H1 (cell line): ENCODE data around the gene RNF144A. TPM values are rescaled to one million over a fixed set of nuclear protein-coding genes. Genes with fewer than 3 reads are reported as not detected.

Experiments used
- CTCF ChIA-PET: fragments of 300-600 bp; sonication (Branson Sonifier 250); formaldehyde crosslinking; loops from one replicate; lab custom pipeline; 2021; ENCODE audit not compliant: partially characterized antibody; lab: Charles Lee
- POLR2A ChIA-PET: fragments of 300-600 bp; sonication (Branson Sonifier 250); formaldehyde crosslinking; loops from one replicate; lab custom pipeline; 2021; ENCODE audit warnings: inconsistent platforms; ENCODE audit not compliant: partially characterized antibody; lab: Charles Lee
- DNase-seq, 2 experiments: peaks; one replicate each; pipeline versions ENCODE4 v3.0.0 to v3.0.0-alpha.2; 2010 to 2022; ENCODE audit warnings: low spot score in 2 of 2, low read depth in 1 of 2, mixed read lengths in 1 of 2
- FAIRE-seq: peaks from 2 replicates; lab custom pipeline; 2011; peaks lifted over from hg19 to GRCh38; lab: Jason Lieb, UNC
- H2AFZ ChIP-seq: 2 replicates; pipeline ENCODE4 v1.8.1; 2012; ENCODE audit warnings: low read length, inconsistent platforms
- H2AK5ac ChIP-seq: 2 replicates; pipeline ENCODE4 v1.6.1; 2013; ENCODE audit warnings: low read depth, low read length
- H2BK120ac ChIP-seq: replicated peaks from 2 replicates; pipeline ENCODE3; 2013; ENCODE audit warnings: low read depth, low read length, inconsistent platforms
- H2BK12ac ChIP-seq: 2 replicates; pipeline ENCODE4 v1.6.1; 2013; ENCODE audit warnings: low read depth, low read length
- H2BK15ac ChIP-seq: 2 replicates; pipeline ENCODE4 v1.6.1; 2013; ENCODE audit warnings: low read length
- H2BK20ac ChIP-seq: 2 replicates; pipeline ENCODE4 v1.6.1; 2013; ENCODE audit warnings: low read length
- H2BK5ac ChIP-seq: 2 replicates; pipeline ENCODE4 v1.6.1; 2013; ENCODE audit warnings: low read depth, low read length
- H3K14ac ChIP-seq: 2 replicates; pipeline ENCODE4 v1.6.1; 2013; ENCODE audit warnings: inconsistent platforms; ENCODE audit not compliant: insufficient read length
- H3K18ac ChIP-seq: 2 replicates; pipeline ENCODE4 v1.6.1; 2013; ENCODE audit warnings: low read length; ENCODE audit errors: extremely low read depth
- H3K23ac ChIP-seq: 2 replicates; pipeline ENCODE4 v1.6.1; 2013; ENCODE audit warnings: inconsistent platforms; ENCODE audit not compliant: insufficient read length
- H3K23me2 ChIP-seq: 2 replicates; pipeline ENCODE4 v1.6.1; 2013; ENCODE audit warnings: low read depth, low read length
- H3K27ac ChIP-seq: 2 replicates; pipeline ENCODE4 v1.6.1; 2011; ENCODE audit warnings: low read depth, low read length, inconsistent platforms
- H3K27me3 ChIP-seq, 4 experiments: replicated peaks in 1 of 4; 1 replicate in 1 of 4; 2 replicates in 3 of 4; pipeline versions ENCODE4 v1.6.1 to v1.8.1; 2011 to 2013; ENCODE audit warnings: low read length in 3 of 4, mild to moderate bottlenecking in 3 of 4, inconsistent platforms in 2 of 4, mixed read lengths in 2 of 4, moderate library complexity in 1 of 4; ENCODE audit not compliant: control insufficient read depth in 3 of 4, insufficient read depth in 3 of 4; ENCODE audit errors: extremely low read depth in 1 of 4
- H3K36me3 ChIP-seq, 4 experiments: 2 replicates each; pipeline versions ENCODE4 v1.6.1 to v1.8.1; 2011 to 2013; ENCODE audit warnings: mild to moderate bottlenecking in 4 of 4, low read length in 3 of 4, moderate library complexity in 2 of 4, control low read depth in 1 of 4, inconsistent platforms in 1 of 4; ENCODE audit not compliant: insufficient read depth in 4 of 4, control insufficient read depth in 2 of 4
- H3K4ac ChIP-seq: replicated peaks from 2 replicates; pipeline ENCODE3; 2013; ENCODE audit warnings: low read length, low read depth, mixed read lengths, inconsistent platforms; ENCODE audit not compliant: insufficient read length
- H3K4me1 ChIP-seq, 4 experiments: replicated peaks in 1 of 4; 1 replicate in 1 of 4; 2 replicates in 3 of 4; pipeline versions ENCODE4 v1.6.1 to v1.8.1; 2011 to 2013; ENCODE audit warnings: low read length in 3 of 4, inconsistent platforms in 2 of 4, mixed read lengths in 1 of 4; ENCODE audit not compliant: insufficient read depth in 4 of 4, control insufficient read depth in 3 of 4
- H3K4me2 ChIP-seq, 2 experiments: 2 replicates each; pipeline versions ENCODE4 v1.6.1 to v1.8.1; 2011 to 2013; ENCODE audit warnings: low read depth in 2 of 2, low read length in 2 of 2, control low read depth in 1 of 2, inconsistent platforms in 1 of 2, mild to moderate bottlenecking in 1 of 2; ENCODE audit not compliant: insufficient read depth in 1 of 2
- H3K4me3 ChIP-seq, 4 experiments: fragments of 200-600, 300-600 bp in 1 of 4; sonication (generic), shearing (Covaris generic), sonication (Bioruptor Twin) in 1 of 4; 2 replicates each; pipeline versions ENCODE4 v1.5.1 to v1.8.1; 2011 to 2016; ENCODE audit warnings: low read length in 4 of 4, low read depth in 3 of 4, control low read depth in 2 of 4, inconsistent platforms in 2 of 4, mild to moderate bottlenecking in 2 of 4, mixed read lengths in 1 of 4, moderate library complexity in 1 of 4; ENCODE audit not compliant: insufficient read depth in 2 of 4; ENCODE audit errors: extremely low read depth in 1 of 4
- H3K56ac ChIP-seq: replicated peaks from 2 replicates; pipeline ENCODE3; 2013; ENCODE audit warnings: low read depth, mild to moderate bottlenecking, mixed read lengths, low read length, inconsistent platforms; ENCODE audit not compliant: insufficient read length
- H3K79me1 ChIP-seq: 2 replicates; pipeline ENCODE4 v1.6.1; 2013; ENCODE audit warnings: low read depth, low read length, control low read depth
- H3K79me2 ChIP-seq, 2 experiments: 2 replicates each; pipeline versions ENCODE4 v1.6.1 to v1.8.1; 2012 to 2013; ENCODE audit warnings: low read length in 2 of 2, mild to moderate bottlenecking in 2 of 2, inconsistent platforms in 1 of 2; ENCODE audit not compliant: insufficient read depth in 2 of 2, control insufficient read depth in 1 of 2
- H3K9ac ChIP-seq, 4 experiments: replicated peaks in 1 of 4; 1 replicate in 1 of 4; 2 replicates in 3 of 4; pipeline versions ENCODE4 v1.6.1 to v1.8.1; 2011 to 2013; ENCODE audit warnings: low read depth in 3 of 4, low read length in 3 of 4, control low read depth in 2 of 4, mild to moderate bottlenecking in 2 of 4, moderate library complexity in 2 of 4, inconsistent platforms in 1 of 4; ENCODE audit errors: extremely low read depth in 1 of 4
- H3K9me3 ChIP-seq, 2 experiments: 2 replicates each; pipeline versions ENCODE4 v1.6.1 to v1.8.1; 2012 to 2013; ENCODE audit warnings: mild to moderate bottlenecking in 2 of 2, moderate library complexity in 2 of 2, control low read depth in 1 of 2, inconsistent platforms in 1 of 2, low read depth in 1 of 2, low read length in 1 of 2, mixed read lengths in 1 of 2; ENCODE audit not compliant: insufficient read depth in 2 of 2
- H4K20me1 ChIP-seq, 2 experiments: replicated peaks in 1 of 2; 2 replicates each; pipeline versions ENCODE3 to v1.8.1; 2011 to 2013; ENCODE audit warnings: inconsistent platforms in 2 of 2, low read length in 2 of 2, mild to moderate bottlenecking in 1 of 2; ENCODE audit not compliant: insufficient read depth in 2 of 2, control insufficient read depth in 1 of 2
- H4K5ac ChIP-seq: 2 replicates; pipeline ENCODE4 v1.6.1; 2013; ENCODE audit warnings: low read length, low read depth, mixed read lengths, inconsistent platforms; ENCODE audit not compliant: insufficient read length
- H4K8ac ChIP-seq: 2 replicates; pipeline ENCODE4 v1.8.0; 2013; ENCODE audit warnings: mild to moderate bottlenecking, moderate library complexity, low read length, inconsistent platforms; ENCODE audit not compliant: insufficient read depth; ENCODE audit errors: extremely low read depth
- H4K91ac ChIP-seq: replicated peaks from 2 replicates; pipeline ENCODE3; 2013; ENCODE audit warnings: low read length, mixed read lengths, inconsistent platforms; ENCODE audit not compliant: insufficient read length
- CTBP2 ChIP-seq: IDR thresholded peaks from 2 replicates; pipeline ENCODE4 v1.7.0; 2011; ENCODE audit warnings: borderline replicate concordance, mild to moderate bottlenecking, moderate library complexity, mixed read lengths, low read length; ENCODE audit not compliant: insufficient read depth, insufficient read length
- HDAC6 ChIP-seq: IDR thresholded peaks from one replicate; pipeline ENCODE4 v1.7.1; 2012; ENCODE audit warnings: low read depth, mild to moderate bottlenecking, inconsistent platforms, low read length, moderate library complexity
- KDM5A ChIP-seq: fragments of 200-600 bp; IDR thresholded peaks from 2 replicates; pipeline ENCODE4 v1.7.1; 2012; ENCODE audit warnings: mild to moderate bottlenecking, low read length, inconsistent platforms, mixed read lengths
- NANOG ChIP-seq: IDR thresholded peaks from 2 replicates; pipeline ENCODE4 v1.6.1; 2011; ENCODE audit warnings: low read length, low read depth, mild to moderate bottlenecking, inconsistent platforms; ENCODE audit not compliant: insufficient read depth, poor library complexity, severe bottlenecking
- RBBP5 ChIP-seq: IDR thresholded peaks from 2 replicates; pipeline ENCODE4 v1.7.1; 2012; ENCODE audit warnings: low read depth, mild to moderate bottlenecking, inconsistent platforms, low read length, moderate library complexity, borderline replicate concordance
- SIRT6 ChIP-seq: IDR thresholded peaks from one replicate; pipeline ENCODE4 v1.7.1; 2012; ENCODE audit warnings: low read length, inconsistent platforms
- SP1 ChIP-seq: IDR thresholded peaks from 2 replicates; pipeline ENCODE4 v1.6.1; 2011; ENCODE audit warnings: low read depth, low read length
- TAF7 ChIP-seq: optimal IDR thresholded peaks from 2 replicates; pipeline ENCODE3; 2011; ENCODE audit warnings: low read depth, mild to moderate bottlenecking, inconsistent platforms, low read length, moderate library complexity, borderline replicate concordance
- WGBS, 2 experiments: shearing (Covaris generic) in 1 of 2; methylation state at CpG; one replicate each; pipeline versions ENCODE4 v1.1.6 to v1.1.7; 2013 to 2015; ENCODE audit warnings: low lambda C conversion rate in 2 of 2, mixed read lengths in 2 of 2, inconsistent platforms in 1 of 2, low coverage in 1 of 2, missing lambda C conversion rate in 1 of 2; ENCODE audit not compliant: insufficient replicate concordance in 2 of 2, insufficient coverage in 1 of 2, insufficient read length in 1 of 2; ENCODE audit errors: extremely low coverage in 1 of 2, missing lambda C conversion rate in 1 of 2; 5-methylcytosine and 5-hydroxymethylcytosine counted together
- polyA plus RNA-seq, 7 experiments: library from polyadenylated mRNA; depleted of rRNA in 3 of 7; stranded (reverse) in 5 of 7; unstranded in 2 of 7; fragments of >200 nt in 5 of 7; fragments of 200-250 nt in 2 of 7; gene quantifications; 1 replicate in 5 of 7; 2 replicates in 1 of 7; 4 replicates in 1 of 7; pipeline versions ENCODE4 v1.2.1 to v1.2.3, GENCODE V29; 2011 to 2013; ENCODE audit warnings: missing spikeins in 2 of 7, mixed read lengths in 2 of 7
- total RNA-seq: library from RNA; stranded (reverse); fragmentation: NEBNext Ultra II Directional; extraction: Animal tissue kit (Norgen Biotek cat#: 25700); gene quantifications from 2 replicates; pipeline ENCODE4 v1.2.1, GENCODE V29; 2021

RNF144A gene
- total and polyA plus RNA-seq, 2 of the 8 experiments (the other 6 are each of a cell fraction or from before 2014, with no cell fraction given): 14.0 to 15.0 TPM

DNA sequence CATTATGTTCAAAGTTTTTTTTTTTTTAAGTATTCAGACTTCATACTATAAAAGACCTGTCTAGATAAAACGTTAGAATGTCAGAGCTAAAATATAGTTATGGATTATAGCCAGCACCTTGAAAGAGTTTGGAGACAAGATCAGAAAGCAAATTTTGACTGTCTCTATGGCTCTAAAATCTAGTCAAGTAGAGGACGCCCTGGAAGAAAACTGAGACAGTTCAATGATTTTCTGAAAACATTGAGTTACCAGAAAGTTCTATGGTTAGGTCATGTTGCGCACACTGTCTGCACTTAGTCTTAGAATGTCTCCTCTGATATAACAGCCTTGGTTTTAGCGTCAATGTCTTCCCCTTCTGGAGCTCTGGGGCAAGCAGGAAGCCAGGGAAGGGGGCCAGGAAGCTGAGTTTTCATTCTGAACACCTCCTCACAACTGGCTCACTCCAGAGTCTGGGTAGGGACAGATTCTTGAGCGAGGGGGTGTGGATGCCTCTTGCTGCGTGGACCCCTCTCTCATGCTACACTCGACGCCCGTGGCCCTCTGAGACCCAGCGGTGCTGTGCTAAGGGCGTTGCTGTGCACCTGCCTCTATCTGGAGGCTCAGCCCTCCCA is 99.5 kb downstream of the RNF144A start:
- 0 out of 8 replicates have a peak, but pooled peaks cover 0 to 3% (median 0%) of the 10 kb centered on the region in 4 experiments for H3K36me3 ChIP-seq
- H3K23ac ChIP-seq: no peak overlapping the region
- no peaks in the 10 kb centered on the region for H3K23me2 ChIP-seq
- no peaks in the 10 kb centered on the region for H3K79me1 ChIP-seq
- no peak overlapping the region for H3K18ac ChIP-seq
- H3K9me3 ChIP-seq: no peaks in the 10 kb centered on the region
- TF ChIP-seq CTBP2 (no peak), NANOG (no peak), KDM5A (no peak), SIRT6 (no peak), TAF7 (no peak), HDAC6 (no peak), RBBP5 (no peak), SP1 (no peak)
- no peak overlapping the region for H2BK5ac ChIP-seq
- DNase-seq (no peak), FAIRE-seq (no peak)
- no peak overlapping the region for H4K91ac ChIP-seq
- H4K20me1 ChIP-seq: peaks cover 0 to 2% of the 10 kb centered on the region in 2 experiments
- ChIA-PET CTCF (interaction anchor here (0.5 to 9.8 kb wide), 9 partner anchors 12 to 583 kb away, joined by 3 to 132 read pairs (median 18); partner anchors contain the start of gene RNF144A), POLR2A (interaction anchor here (1.0 kb wide), 1 partner anchor 8 kb away, joined by 3 read pairs; no protein-coding TSS in a partner anchor)
- no peak overlapping the region for H2BK15ac ChIP-seq
- H3K4ac ChIP-seq: no peak overlapping the region
- no peak overlapping the region for H3K4me2 ChIP-seq
- H2BK12ac ChIP-seq: no peak overlapping the region
- H3K14ac ChIP-seq: no peak overlapping the region
- no peak overlapping the region for H3K9ac ChIP-seq
- peaks cover 0 to 9% (median 2%) of the 10 kb centered on the region in 4 experiments; a peak in 3 of 7 replicates for H3K4me1 ChIP-seq
- 89% methylated on average over 11 of the region's 11 CpGs; no CpG with 5 or more reads in 1 of the 2 experiments for WGBS, 2 experiments
- H3K56ac ChIP-seq: no peak overlapping the region
- no peak overlapping the region for H2AFZ ChIP-seq
- H4K5ac ChIP-seq: no peak overlapping the region
- H2BK20ac ChIP-seq: no peak overlapping the region
- H3K4me3 ChIP-seq: no peak overlapping the region
- H4K8ac ChIP-seq: peak overlapping the region; percentile 30; the same call in 1 of the 2 replicates
- no peak overlapping the region for H3K27ac ChIP-seq
- no peaks in the 10 kb centered on the region for H3K79me2 ChIP-seq
- H3K27me3 ChIP-seq: no peaks in the 10 kb centered on the region
- H2AK5ac ChIP-seq: no peak overlapping the region
- H2BK120ac ChIP-seq: no peak overlapping the region
